GM12878 (cell line): ENCODE results near the gene THUMPD2. TPM values are rescaled to one million over a fixed set of nuclear protein-coding genes. Genes with fewer than 3 reads are reported as not detected.

ENCODE experiments used
- ATAC-seq: fragments of 200-7000 bp; cut with Tn5 transposase; 3 replicates; pipeline ENCODE4 v1.9.1; 2020; ENCODE audit warnings: mild to moderate bottlenecking, moderate library complexity
- BruUV-seq: library from RNA; stranded (reverse); fragments of 400-500 nt; replicated peaks from 2 replicates; lab custom pipeline; 2021; lab: Mats Ljungman, UMichigan
- CTCF ChIA-PET: fragments of 300-600 bp; sonication (Branson Sonifier 250); formaldehyde crosslinking; extraction: SDS; loops from one replicate; lab custom pipeline; 2021; ENCODE audit warnings: inconsistent platforms; lab: Yijun Ruan, JAX
- POLR2A ChIA-PET: fragments of 350-600 bp; formaldehyde crosslinking; extraction: SDS; loops from one replicate; lab custom pipeline; 2021; ENCODE audit warnings: inconsistent platforms; lab: Charles Lee
- RAD21 ChIA-PET: fragments of 300-600 bp; sonication (Branson Sonifier 250); formaldehyde crosslinking; loops from one replicate; lab custom pipeline; 2023; ENCODE audit warnings: antibody characterized with exemption; ENCODE audit not compliant: unreplicated experiment; lab: Charles Lee
- SMC1A ChIA-PET: fragments of 300-600 bp; sonication (Branson Sonifier 250); formaldehyde crosslinking; loops from one replicate; lab custom pipeline; 2023; ENCODE audit not compliant: unreplicated experiment, uncharacterized antibody; lab: Charles Lee
- DNase-seq: peaks from one replicate; pipeline ENCODE4 v3.0.0-alpha.2; 2011; ENCODE audit warnings: low read depth, low spot score
- FAIRE-seq: peaks from 3 replicates; lab custom pipeline; 2011; peaks lifted over from hg19 to GRCh38; lab: Jason Lieb, UNC
- H2AFZ ChIP-seq: 2 replicates; pipeline ENCODE4 v1.6.0; 2011; ENCODE audit warnings: low read depth, low read length, control low read depth; ENCODE audit not compliant: control insufficient read depth
- H3K27ac ChIP-seq: 2 replicates; pipeline ENCODE4 v1.5.1; 2011; ENCODE audit warnings: control low read depth; ENCODE audit not compliant: control insufficient read depth, insufficient read depth
- H3K27me3 ChIP-seq, 2 experiments: replicated peaks in 1 of 2; 2 replicates each; pipeline versions ENCODE4 v1.6.0 to v1.6.1; 2011; ENCODE audit warnings: low read length in 1 of 2; ENCODE audit not compliant: control insufficient read depth in 2 of 2, insufficient read depth in 2 of 2
- H3K36me3 ChIP-seq, 2 experiments: 2 replicates each; pipeline ENCODE4 v1.5.1; 2011; ENCODE audit warnings: low read length in 1 of 2; ENCODE audit not compliant: control insufficient read depth in 2 of 2, insufficient read depth in 2 of 2
- H3K4me1 ChIP-seq: 2 replicates; pipeline ENCODE4 v1.6.1; 2011; ENCODE audit warnings: mild to moderate bottlenecking, low read length, moderate library complexity, mixed read lengths; ENCODE audit not compliant: control insufficient read depth, insufficient read depth
- H3K4me2 ChIP-seq: 2 replicates; pipeline ENCODE4 v1.6.0; 2011; ENCODE audit warnings: control low read depth; ENCODE audit not compliant: control insufficient read depth, insufficient read depth
- H3K4me3 ChIP-seq: fragments of 200-600 bp; sonication (generic); 2 replicates; pipeline ENCODE4 v1.5.1; 2016
- H3K79me2 ChIP-seq: 2 replicates; pipeline ENCODE4 v1.6.0; 2011; ENCODE audit warnings: low read length; ENCODE audit not compliant: control insufficient read depth, insufficient read depth
- H3K9ac ChIP-seq: 2 replicates; pipeline ENCODE4 v1.8.0; 2011; ENCODE audit warnings: low read length, control low read depth, mixed read lengths; ENCODE audit not compliant: control insufficient read depth, insufficient read depth
- H3K9me3 ChIP-seq: replicated peaks from 3 replicates; pipeline ENCODE4 v1.5.1; 2011; ENCODE audit warnings: mild to moderate bottlenecking, low read length; ENCODE audit not compliant: control insufficient read depth, insufficient read depth
- H4K20me1 ChIP-seq: 2 replicates; pipeline ENCODE4 v1.6.0; 2011; ENCODE audit not compliant: control insufficient read depth, insufficient read depth
- CREM ChIP-seq: IDR thresholded peaks from 2 replicates; pipeline ENCODE4 v1.6.1; 2014; ENCODE audit warnings: antibody characterized with exemption, low read depth
- EED ChIP-seq: sonication (generic); IDR thresholded peaks from 2 replicates; pipeline ENCODE4 v1.6.1; 2016; ENCODE audit warnings: antibody characterized with exemption, low read depth
- ESRRA ChIP-seq: IDR thresholded peaks from 2 replicates; pipeline ENCODE4 v1.6.1; 2012; ENCODE audit warnings: mild to moderate bottlenecking, low read length, improper control_type of control experiment
- FOS ChIP-seq: IDR thresholded peaks from 3 replicates; pipeline ENCODE4 v1.6.1; 2011; ENCODE audit warnings: borderline replicate concordance; ENCODE audit not compliant: insufficient read length; ENCODE audit errors: extremely low read depth
- FOXK2 ChIP-seq: fragments of 450-650 bp; IDR thresholded peaks from 2 replicates; pipeline ENCODE4 v1.6.1; 2017; ENCODE audit warnings: mild to moderate bottlenecking, moderate library complexity
- KAT2A ChIP-seq: conservative IDR thresholded peaks from 2 replicates; pipeline ENCODE4 v1.6.1; 2011; ENCODE audit warnings: low read depth, low read length; ENCODE audit not compliant: control insufficient read depth
- MTA3 ChIP-seq: IDR thresholded peaks from 2 replicates; pipeline ENCODE4 v1.6.1; 2012; ENCODE audit warnings: low read length, inconsistent platforms, borderline replicate concordance
- NR2F1 ChIP-seq: fragments of 450-650 bp; conservative IDR thresholded peaks from 2 replicates; pipeline ENCODE4 v1.6.1; 2017; ENCODE audit warnings: mild to moderate bottlenecking
- RFX5 ChIP-seq: IDR thresholded peaks from 2 replicates; pipeline ENCODE4 v1.6.1; 2011; ENCODE audit warnings: low read depth, low read length, improper control_type of control experiment
- SP1 ChIP-seq: IDR thresholded peaks from one replicate; pipeline ENCODE4 v1.6.1; 2011; ENCODE audit warnings: low read depth, low read length
- ZNF207 ChIP-seq: fragments of 450-650 bp; IDR thresholded peaks from 2 replicates; pipeline ENCODE4 v1.6.1; 2014; ENCODE audit warnings: antibody characterized with exemption, mild to moderate bottlenecking, borderline replicate concordance
- ZNF274 ChIP-seq: IDR thresholded peaks from one replicate; pipeline ENCODE4 v1.8.0; 2011; ENCODE audit not compliant: insufficient read length, insufficient read depth
- WGBS: methylation state at CpG from one replicate; pipeline ENCODE4 v1.1.6; 2016; ENCODE audit warnings: low lambda C conversion rate; ENCODE audit not compliant: insufficient replicate concordance, insufficient coverage; ENCODE audit errors: missing lambda C conversion rate; 5-methylcytosine and 5-hydroxymethylcytosine counted together
- in situ Hi-C: fragments of 300-500 bp; cut with MboI; formaldehyde crosslinking; loops from 9 replicates; pipeline ENCODE4 v1.14.3; 2018; ENCODE audit warnings: mixed read lengths
- intact Hi-C: fragments of 100-400 bp; cut with micrococcal nuclease; formaldehyde crosslinking; loops from one replicate; pipeline ENCODE4 v1.14.2; 2022; ENCODE audit not compliant: unreplicated experiment
- polyA plus RNA-seq, 11 experiments: library from polyadenylated mRNA; depleted of rRNA in 4 of 11; unstranded in 6 of 11; stranded (reverse) in 5 of 11; fragments of >200 nt; fragmentation: Nextera tagmentation in 4 of 11; fragmentation: Illumina TruSeq in 1 of 11; extraction: Ambion mirVana in 4 of 11; extraction: Trizol in 1 of 11; gene quantifications; 1 replicate in 1 of 11; 2 replicates in 10 of 11; pipeline versions ENCODE4 v1.2.1 to v1.2.3, GENCODE V29; 2011 to 2016; ENCODE audit warnings: inconsistent platforms in 2 of 11, missing spikeins in 2 of 11, low read depth in 1 of 11
- total RNA-seq, 4 experiments: library from RNA; depleted of rRNA in 3 of 4; stranded (reverse); fragments of >200 nt in 3 of 4; fragmentation: Illumina TruSeq in 1 of 4; extraction: Trizol in 1 of 4; gene quantifications; 2 replicates each; pipeline versions ENCODE4 v1.2.1 to v1.2.3, GENCODE V29; 2013 to 2021
- TF ChIP-seq, protein P1 (sequence below): IDR thresholded peaks from 2 replicates; pipeline ENCODE4 v1.6.1; 2011; ENCODE audit warnings: mild to moderate bottlenecking, low read depth, low read length, moderate library complexity; ENCODE audit not compliant: insufficient replicate concordance

The THUMPD2 gene
- total and polyA plus RNA-seq, 10 of the 15 experiments (the other 5 are each of a cell fraction or from before 2014, with no cell fraction given), result 6.7 to 19.7 (median 13.8) TPM

DNA sequence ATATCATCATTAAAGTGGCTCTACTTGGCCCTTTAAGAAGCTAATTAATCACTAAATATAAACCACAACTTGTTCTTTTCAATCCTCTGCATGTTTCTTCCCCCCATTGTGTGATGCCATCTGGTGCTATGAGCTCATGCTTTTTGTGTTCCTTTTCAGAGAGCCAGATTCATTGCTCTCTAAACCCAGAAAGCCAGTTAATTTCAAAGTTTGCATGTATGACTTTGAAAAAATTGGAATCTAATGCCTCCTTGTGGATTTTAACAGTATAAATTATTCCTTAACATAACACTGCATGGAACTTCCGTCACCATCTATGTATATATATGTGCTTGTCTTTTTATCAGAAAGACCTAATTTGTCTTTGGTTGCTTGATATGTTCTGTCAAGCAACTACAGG, 82.2 kb downstream of the THUMPD2 start:
- Histone ChIP-seq H3K36me3 (no peaks in the 10 kb centered on the region), H3K9me3 (peaks cover 2% of the 10 kb centered on the region; the same call in 2 of the 3 replicates), H2AFZ (no peak overlapping the region), H4K20me1 (no peaks in the 10 kb centered on the region), H3K27me3 (no peaks in the 10 kb centered on the region), H3K27ac (no peak overlapping the region), H3K4me1 (no peaks in the 10 kb centered on the region), H3K9ac (no peak overlapping the region), H3K4me3 (no peak overlapping the region), H3K4me2 (no peak overlapping the region), H3K79me2 (no peaks in the 10 kb centered on the region)
- in situ Hi-C loops (no loop called here), intact Hi-C loops (no loop called here)
- WGBS, result 89% methylated on average over 1 of the region's 1 CpG
- FAIRE-seq (no peak), ATAC-seq (no peak), DNase-seq (no peak)
- POLR2A ChIA-PET, result no interaction called here
- CTCF ChIA-PET, result interaction anchor here (2.5 kb wide), 1 partner anchor 318 kb away, joined by 10 read pairs; no protein-coding TSS in a partner anchor
- SMC1A ChIA-PET, result no interaction called here
- TF ChIP-seq CREM (no peak), NR2F1 (no peak), RFX5 (no peak), SP1 (no peak), ZNF207 (no peak), EED (no peak), ESRRA (no peak), ZNF274 (no peak), MTA3 (no peak), FOS (no peak), KAT2A (no peak), FOXK2 (no peak)
- TF ChIP-seq, protein P1, sequence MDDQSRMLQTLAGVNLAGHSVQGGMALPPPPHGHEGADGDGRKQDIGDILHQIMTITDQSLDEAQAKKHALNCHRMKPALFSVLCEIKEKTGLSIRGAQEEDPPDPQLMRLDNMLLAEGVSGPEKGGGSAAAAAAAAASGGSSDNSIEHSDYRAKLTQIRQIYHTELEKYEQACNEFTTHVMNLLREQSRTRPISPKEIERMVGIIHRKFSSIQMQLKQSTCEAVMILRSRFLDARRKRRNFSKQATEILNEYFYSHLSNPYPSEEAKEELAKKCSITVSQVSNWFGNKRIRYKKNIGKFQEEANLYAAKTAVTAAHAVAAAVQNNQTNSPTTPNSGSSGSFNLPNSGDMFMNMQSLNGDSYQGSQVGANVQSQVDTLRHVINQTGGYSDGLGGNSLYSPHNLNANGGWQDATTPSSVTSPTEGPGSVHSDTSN, result no peak
- BruUV-seq, result no TSS peak
- RAD21 ChIA-PET, result interaction anchor here (1.1 kb wide), 2 partner anchors 27 to 317 kb away, joined by 3 read pairs; no protein-coding TSS in a partner anchor
